GM12864 (cell line): Measurements from ENCODE around the gene ANTXR2.

Experiments used
- DNase-seq: peaks from one replicate; pipeline ENCODE4 v3.0.0-alpha.2; 2011; ENCODE audit warnings: low read depth
- H3K4me3 ChIP-seq: 2 replicates; pipeline ENCODE4 v1.5.1; 2011; ENCODE audit warnings: mild to moderate bottlenecking, low read depth, low read length, control low read depth
- CTCF ChIP-seq: IDR thresholded peaks from 2 replicates; pipeline ENCODE4 v1.5.1; 2011; ENCODE audit warnings: low read depth, mild to moderate bottlenecking, moderate library complexity, low read length, control low read depth, inconsistent platforms; ENCODE audit errors: missing control alignments

Gene ANTXR2

GRCh38 chr4:79854856-79855502, 218.1 kb downstream of the ANTXR2 start:
- no peak for TF ChIP-seq CTCF
- DNase-seq, result no peak
- H3K4me3 ChIP-seq, result no peak overlapping the region

DNA sequence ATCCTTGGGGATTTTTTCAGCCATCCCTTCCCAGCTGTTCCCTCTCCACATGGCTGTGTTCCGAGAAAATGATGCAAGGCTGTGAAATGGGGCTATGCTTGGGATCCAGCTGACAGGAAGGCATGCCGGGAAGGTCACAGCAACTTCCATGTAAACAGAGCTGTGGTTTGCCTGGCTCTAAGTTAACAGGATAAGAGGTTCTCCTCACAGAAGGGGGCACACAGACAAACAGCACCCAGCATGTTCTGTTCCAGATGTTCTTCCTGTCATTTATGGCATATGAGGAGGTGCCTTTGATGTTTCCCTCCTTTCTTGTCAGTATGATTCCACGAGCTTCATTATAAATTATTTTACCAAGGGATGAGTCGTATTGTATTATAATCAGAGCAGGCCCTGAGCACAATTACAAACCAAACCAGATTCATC, 220.7 kb downstream of the ANTXR2 start:
- no peak for TF ChIP-seq CTCF
- H3K4me3 ChIP-seq, result no peak overlapping the region
- DNase-seq, result no peak

DNA sequence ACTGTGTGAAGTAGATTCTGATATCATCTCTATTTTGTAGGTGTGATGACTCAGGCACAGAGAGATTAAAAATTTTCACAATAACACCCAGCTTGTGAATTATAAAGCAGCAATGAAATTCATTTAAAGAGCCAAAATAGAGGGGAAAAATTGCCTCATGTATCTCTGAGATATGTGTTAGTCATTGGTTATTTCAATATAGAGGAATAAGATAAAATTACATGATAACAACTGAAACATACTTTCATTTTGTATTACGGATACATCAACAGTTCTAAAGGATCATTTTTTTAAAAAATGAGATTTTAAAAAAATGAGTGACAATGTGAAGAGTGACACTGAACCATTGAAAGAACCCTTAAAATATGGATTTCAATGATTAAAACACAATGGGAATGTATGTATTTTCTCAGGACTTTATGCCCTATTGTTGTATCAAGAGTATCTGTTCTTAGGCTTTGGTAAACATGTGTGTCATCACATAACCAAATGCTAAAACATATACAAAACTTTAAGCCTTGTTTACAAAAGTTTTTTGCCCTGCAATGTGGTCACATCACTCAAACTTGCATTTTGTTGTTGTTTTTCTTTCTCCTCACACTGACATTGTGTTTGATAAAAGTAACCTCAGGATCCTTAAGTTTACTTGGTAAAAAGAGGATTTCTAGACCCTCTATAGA, 221.3 kb downstream of the ANTXR2 start:
- no peak for DNase-seq
- TF ChIP-seq CTCF, result no peak
- H3K4me3 ChIP-seq, result no peak overlapping the region
